Gastroesophageal sphincter (tissue), 4 donors: Measurements from ENCODE around the gene LMO7. TPM values are rescaled to one million over a fixed set of nuclear protein-coding genes. Genes with fewer than 3 reads are reported as not detected.

Experiments used
- ATAC-seq: fragments of 150-250 bp; one replicate; pipeline ENCODE4 v1.9.1; 2016; ENCODE audit warnings: mild to moderate bottlenecking, moderate library complexity
- H3K27ac ChIP-seq, 4 donors: fragments of 200-600 bp; sonication (generic) in 3 of 4; 1 replicate in 3 of 4; 2 replicates in 1 of 4; pipeline ENCODE4 v1.5.1; 2016 to 2019
- H3K27me3 ChIP-seq: fragments of 200-600 bp; sonication (generic); one replicate; pipeline ENCODE4 v1.5.1; 2019
- H3K36me3 ChIP-seq, 2 donors: fragments of 200-600 bp; sonication (generic); one replicate each; pipeline ENCODE4 v1.5.1; 2019; ENCODE audit warnings: control low read depth in 1 of 2
- H3K4me1 ChIP-seq, 3 donors: fragments of 200-600 bp; sonication (generic); 1 replicate in 2 of 3; 2 replicates in 1 of 3; pipeline ENCODE4 v1.5.1; 2016 to 2019; ENCODE audit warnings: control low read depth in 2 of 3
- H3K4me3 ChIP-seq, 2 donors: fragments of 200-600 bp; sonication (generic); one replicate each; pipeline ENCODE4 v1.5.1; 2019; ENCODE audit warnings: mild to moderate bottlenecking in 1 of 2, moderate library complexity in 1 of 2
- H3K9me3 ChIP-seq, 3 donors: fragments of 200-600 bp; sonication (generic); one replicate each; pipeline ENCODE4 v1.5.1; 2017 to 2019; ENCODE audit warnings: control low read depth in 2 of 3
- EP300 ChIP-seq: sonication (generic); formaldehyde crosslinking; IDR thresholded peaks from one replicate; pipeline ENCODE4 v1.6.1; 2017; ENCODE audit warnings: antibody characterized with exemption, mild to moderate bottlenecking
- POLR2A ChIP-seq, 2 donors: fragments of 450-650 bp; IDR thresholded peaks; one replicate each; pipeline ENCODE4 v1.6.1; 2017; ENCODE audit warnings: antibody characterized with exemption in 2 of 2, mild to moderate bottlenecking in 2 of 2, moderate library complexity in 1 of 2
- POLR2AphosphoS5 ChIP-seq: sonication (generic); formaldehyde crosslinking; IDR thresholded peaks from one replicate; pipeline ENCODE4 v1.6.1; 2017; ENCODE audit warnings: antibody characterized with exemption
- WGBS, 2 donors: methylation state at CpG; one replicate each; pipeline ENCODE4 v1.1.5; 2018; ENCODE audit warnings: low coverage in 1 of 2; 5-methylcytosine and 5-hydroxymethylcytosine counted together
- total RNA-seq, 4 donors: library from RNA; depleted of rRNA; stranded (reverse); fragments of >200 nt; gene quantifications; one replicate each; pipeline ENCODE4 v1.1.0, GENCODE V29; 2016
- TF ChIP-seq, protein P1 (sequence below), 4 experiments: fragments of 200-600 bp in 2 of 4; fragments of 450-650 bp in 2 of 4; sonication (generic) in 1 of 4; IDR thresholded peaks; one replicate each; pipeline ENCODE4 v1.5.1; 2017 to 2019; ENCODE audit warnings: antibody characterized with exemption in 4 of 4, mild to moderate bottlenecking in 2 of 4, moderate library complexity in 2 of 4

The LMO7 gene
- total RNA-seq: 10 to 100 TPM; 15.1 to 45.0 (median 26.8) TPM

DNA sequence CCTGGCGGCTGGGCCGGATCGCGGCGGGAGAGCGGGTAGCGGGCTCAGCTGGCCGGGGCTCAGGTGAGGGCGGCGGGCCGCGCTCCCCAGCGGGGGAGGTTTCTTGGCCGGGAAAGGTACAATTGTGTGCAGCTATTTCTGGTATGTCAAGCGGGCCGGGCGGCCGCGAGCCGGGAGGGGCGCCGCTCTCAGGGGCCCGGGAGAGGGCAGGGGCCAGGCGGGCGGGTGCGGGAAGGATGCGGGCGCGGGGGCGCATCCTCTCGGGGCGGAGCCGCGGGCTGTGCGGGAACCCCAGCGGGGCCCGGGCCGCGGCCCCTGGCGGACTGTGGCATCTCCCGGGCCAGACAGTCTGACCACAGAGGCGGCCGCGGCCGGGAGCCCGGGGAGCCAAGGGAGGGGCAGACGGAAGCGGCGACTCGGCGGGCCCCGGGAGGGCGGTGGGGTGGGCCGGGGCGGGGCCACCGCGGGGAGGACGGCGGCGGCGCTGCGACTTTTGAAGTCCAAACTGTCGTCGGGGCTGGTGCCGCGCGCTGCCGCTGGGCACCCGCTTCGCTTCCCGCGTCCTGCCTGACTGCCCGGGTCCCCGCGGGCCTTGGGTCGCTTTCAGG is at the start of gene LMO7:
Gene LMO7, plus strand, starts transcription at position 503 of the 608 bp plus-strand sequence. CDS start 328 bp downstream, outside the sequence.
- no peaks in the 10 kb centered on the region for H3K9me3 ChIP-seq
- ATAC-seq: peak; percentile 78
- H3K36me3 ChIP-seq: no peaks in the 10 kb centered on the region
- peaks cover 16% of the 10 kb centered on the region for H3K27me3 ChIP-seq
- H3K4me3 ChIP-seq: peak within 1 kb of the TSS; percentile 59 to 83
- no peak for TF ChIP-seq POLR2AphosphoS5
- TF ChIP-seq, protein P1, sequence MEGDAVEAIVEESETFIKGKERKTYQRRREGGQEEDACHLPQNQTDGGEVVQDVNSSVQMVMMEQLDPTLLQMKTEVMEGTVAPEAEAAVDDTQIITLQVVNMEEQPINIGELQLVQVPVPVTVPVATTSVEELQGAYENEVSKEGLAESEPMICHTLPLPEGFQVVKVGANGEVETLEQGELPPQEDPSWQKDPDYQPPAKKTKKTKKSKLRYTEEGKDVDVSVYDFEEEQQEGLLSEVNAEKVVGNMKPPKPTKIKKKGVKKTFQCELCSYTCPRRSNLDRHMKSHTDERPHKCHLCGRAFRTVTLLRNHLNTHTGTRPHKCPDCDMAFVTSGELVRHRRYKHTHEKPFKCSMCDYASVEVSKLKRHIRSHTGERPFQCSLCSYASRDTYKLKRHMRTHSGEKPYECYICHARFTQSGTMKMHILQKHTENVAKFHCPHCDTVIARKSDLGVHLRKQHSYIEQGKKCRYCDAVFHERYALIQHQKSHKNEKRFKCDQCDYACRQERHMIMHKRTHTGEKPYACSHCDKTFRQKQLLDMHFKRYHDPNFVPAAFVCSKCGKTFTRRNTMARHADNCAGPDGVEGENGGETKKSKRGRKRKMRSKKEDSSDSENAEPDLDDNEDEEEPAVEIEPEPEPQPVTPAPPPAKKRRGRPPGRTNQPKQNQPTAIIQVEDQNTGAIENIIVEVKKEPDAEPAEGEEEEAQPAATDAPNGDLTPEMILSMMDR (IDR thresholded peaks at IDR 0.05): no peak
- no peak for TF ChIP-seq POLR2A (IDR thresholded peaks at IDR 0.05)
- no peak for TF ChIP-seq EP300
- no CpG with 5 or more reads among the region's 76 CpGs for WGBS, 2 donors
- peaks cover 0 to 27% (median 6%) of the 10 kb centered on the region in 3 donors for H3K4me1 ChIP-seq
- H3K27ac ChIP-seq: peak within 1 kb of the TSS in 3 of 4 donors; percentile 40 to 67 (median 61)

GRCh38 chr13:75587679-75588078 is 48.5 kb upstream of the LMO7 start:
- 55 to 90% methylated on average over 1 of the region's 1 CpG for WGBS, 2 donors
- H3K27me3 ChIP-seq: no peaks in the 10 kb centered on the region
- H3K9me3 ChIP-seq: peaks cover 0 to 7% (median 0%) of the 10 kb centered on the region in 3 donors
- H3K4me1 ChIP-seq: no peaks in the 10 kb centered on the region
- ATAC-seq: no peak
- H3K4me3 ChIP-seq: no peak overlapping the region
- peaks cover 2 to 10% of the 10 kb centered on the region in 2 donors for H3K36me3 ChIP-seq
- TF ChIP-seq, protein P1 (IDR thresholded peaks at IDR 0.05): no peak
- TF ChIP-seq EP300 (no peak), POLR2AphosphoS5 (no peak), POLR2A (IDR thresholded peaks at IDR 0.05) (no peak)
- H3K27ac ChIP-seq: no peak overlapping the region

GRCh38 chr13:75596657-75597182 is 39.4 kb upstream of the LMO7 start:
- Histone ChIP-seq H3K36me3 (peaks cover 0 to 8% of the 10 kb centered on the region in 2 donors), H3K4me1 (no peaks in the 10 kb centered on the region), H3K27me3 (no peaks in the 10 kb centered on the region), H3K9me3 (no peaks in the 10 kb centered on the region), H3K27ac (no peak overlapping the region), H3K4me3 (no peak overlapping the region)
- 59 to 90% methylated on average over 1 of the region's 1 CpG for WGBS, 2 donors
- ATAC-seq: no peak
- no peak for TF ChIP-seq POLR2A (IDR thresholded peaks at IDR 0.05)
- TF ChIP-seq, protein P1 (IDR thresholded peaks at IDR 0.05): no peak
- TF ChIP-seq POLR2AphosphoS5: no peak
- no peak for TF ChIP-seq EP300

GRCh38 chr13:75600371-75600770 is 35.8 kb upstream of the LMO7 start:
- no peak for ATAC-seq
- 26 to 38% methylated on average over 4 of the region's 4 CpGs for WGBS, 2 donors
- Histone ChIP-seq H3K4me3 (no peak overlapping the region), H3K4me1 (no peaks in the 10 kb centered on the region), H3K9me3 (no peaks in the 10 kb centered on the region), H3K36me3 (peaks cover 0 to 21% of the 10 kb centered on the region in 2 donors), H3K27me3 (no peaks in the 10 kb centered on the region), H3K27ac (no peak overlapping the region)
- TF ChIP-seq POLR2AphosphoS5 (no peak), EP300 (no peak), POLR2A (IDR thresholded peaks at IDR 0.05) (no peak)
- TF ChIP-seq, protein P1 (IDR thresholded peaks at IDR 0.05): no peak

DNA sequence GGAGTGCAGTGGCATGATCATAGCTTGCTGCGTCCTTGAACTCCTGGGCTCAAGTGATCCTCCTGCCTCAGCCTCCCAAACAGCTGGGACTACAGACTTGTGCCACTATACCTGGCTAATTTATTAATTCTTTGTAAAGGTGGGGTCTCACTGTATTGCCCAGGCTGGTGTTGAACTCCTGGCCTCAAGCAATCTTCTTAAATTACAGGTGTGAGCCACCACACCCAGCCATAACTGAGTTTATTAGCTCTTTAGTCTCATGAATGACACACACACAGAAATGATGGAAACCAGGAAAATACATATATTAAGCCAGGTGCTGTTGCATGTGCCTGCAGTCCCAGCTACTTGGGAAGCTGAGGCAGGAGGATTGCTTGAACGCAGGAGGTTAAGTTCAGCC is 33.1 kb upstream of the LMO7 start:
- Histone ChIP-seq H3K4me1 (no peaks in the 10 kb centered on the region), H3K27ac (no peak overlapping the region), H3K36me3 (peaks cover 0 to 21% of the 10 kb centered on the region in 2 donors), H3K9me3 (no peaks in the 10 kb centered on the region), H3K4me3 (no peak overlapping the region), H3K27me3 (no peaks in the 10 kb centered on the region)
- no peak for TF ChIP-seq POLR2AphosphoS5
- TF ChIP-seq, protein P1 (IDR thresholded peaks at IDR 0.05): no peak
- no peak for TF ChIP-seq EP300
- TF ChIP-seq POLR2A (IDR thresholded peaks at IDR 0.05): no peak
- WGBS, 2 donors: 97% methylated on average over 2 of the region's 2 CpGs; no CpG with 5 or more reads in 1 of the 2 donors
- ATAC-seq: no peak
